OCI-LY3 (cell line): Measurements from ENCODE around the gene EXOC3L1.

Experiments used
- EZH2phosphoT487 ChIP-seq: fragments of 200-600 bp; shearing (Covaris generic); IDR thresholded peaks from 2 replicates; pipeline ENCODE4 v1.6.1; 2018; ENCODE audit warnings: antibody characterized with exemption, mixed run types, low read depth
- TF ChIP-seq, protein P1 (sequence below): fragments of 200-600, 300-600 bp; sonication (generic); IDR thresholded peaks from 2 replicates; pipeline ENCODE4 v1.5.1; 2014; ENCODE audit warnings: antibody characterized with exemption, low read length, low read depth

DNA sequence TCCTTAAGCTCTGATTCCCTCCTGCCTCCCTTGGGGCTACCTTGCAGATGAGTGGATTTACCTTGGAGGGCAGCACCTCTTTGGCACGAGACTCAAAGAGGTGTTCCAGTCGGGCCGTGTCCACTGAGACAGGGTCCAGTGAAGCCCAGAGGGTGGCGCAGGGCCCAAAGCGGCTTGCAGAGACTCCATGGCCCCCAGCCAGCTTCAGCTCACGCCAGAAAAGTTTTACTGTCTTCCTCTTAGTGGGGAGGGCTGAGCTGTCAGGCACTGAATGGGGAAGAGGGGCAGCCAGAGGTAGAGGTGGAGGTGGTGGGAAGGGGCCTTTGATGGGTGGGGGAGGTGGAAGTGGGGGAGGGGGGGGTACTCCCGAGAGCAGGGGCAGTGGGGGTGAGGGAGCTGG lies 43.7 kb upstream of the EXOC3L1 start:
- TF ChIP-seq, protein P1, sequence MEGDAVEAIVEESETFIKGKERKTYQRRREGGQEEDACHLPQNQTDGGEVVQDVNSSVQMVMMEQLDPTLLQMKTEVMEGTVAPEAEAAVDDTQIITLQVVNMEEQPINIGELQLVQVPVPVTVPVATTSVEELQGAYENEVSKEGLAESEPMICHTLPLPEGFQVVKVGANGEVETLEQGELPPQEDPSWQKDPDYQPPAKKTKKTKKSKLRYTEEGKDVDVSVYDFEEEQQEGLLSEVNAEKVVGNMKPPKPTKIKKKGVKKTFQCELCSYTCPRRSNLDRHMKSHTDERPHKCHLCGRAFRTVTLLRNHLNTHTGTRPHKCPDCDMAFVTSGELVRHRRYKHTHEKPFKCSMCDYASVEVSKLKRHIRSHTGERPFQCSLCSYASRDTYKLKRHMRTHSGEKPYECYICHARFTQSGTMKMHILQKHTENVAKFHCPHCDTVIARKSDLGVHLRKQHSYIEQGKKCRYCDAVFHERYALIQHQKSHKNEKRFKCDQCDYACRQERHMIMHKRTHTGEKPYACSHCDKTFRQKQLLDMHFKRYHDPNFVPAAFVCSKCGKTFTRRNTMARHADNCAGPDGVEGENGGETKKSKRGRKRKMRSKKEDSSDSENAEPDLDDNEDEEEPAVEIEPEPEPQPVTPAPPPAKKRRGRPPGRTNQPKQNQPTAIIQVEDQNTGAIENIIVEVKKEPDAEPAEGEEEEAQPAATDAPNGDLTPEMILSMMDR = no peak
- no peak for TF ChIP-seq EZH2phosphoT487
